Peyer's patch (tissue), 4 donors: ENCODE data around the gene ACSL5. TPM values are rescaled to one million over a fixed set of nuclear protein-coding genes. Genes with fewer than 3 reads are reported as not detected.

Source experiments
- DNase-seq, 3 donors: peaks; one replicate each; pipeline ENCODE4 v3.0.0-alpha.2; 2017 to 2019
- H3K27ac ChIP-seq, 4 donors: fragments of 200-600 bp; sonication (generic); one replicate each; pipeline ENCODE4 v1.5.1; 2016 to 2019
- H3K27me3 ChIP-seq, 2 donors: fragments of 200-600 bp; sonication (generic); one replicate each; pipeline ENCODE4 v1.5.1; 2019
- H3K36me3 ChIP-seq, 3 donors: fragments of 200-600 bp; sonication (generic); one replicate each; pipeline ENCODE4 v1.5.1; 2016 to 2019
- H3K4me1 ChIP-seq, 4 donors: fragments of 200-600 bp; sonication (generic); one replicate each; pipeline ENCODE4 v1.5.1; 2016 to 2019
- H3K4me3 ChIP-seq, 4 donors: fragments of 200-600 bp; sonication (generic); 1 replicate in 3 of 4; 2 replicates in 1 of 4; pipeline ENCODE4 v1.5.1; 2016 to 2019; ENCODE audit warnings: mild to moderate bottlenecking in 1 of 4
- H3K9me3 ChIP-seq, 4 donors: fragments of 200-600 bp; sonication (generic); one replicate each; pipeline ENCODE4 v1.5.1; 2016 to 2019; ENCODE audit warnings: mild to moderate bottlenecking in 1 of 4
- CTCF ChIP-seq, 6 experiments: fragments of 450-650 bp in 4 of 6; fragments of 200-600 bp in 2 of 6; sonication (generic) in 1 of 6; IDR thresholded peaks; one replicate each; pipeline ENCODE4 v1.5.1; 2017 to 2019; ENCODE audit warnings: antibody characterized with exemption in 6 of 6, mild to moderate bottlenecking in 3 of 6, moderate library complexity in 1 of 6
- POLR2A ChIP-seq, 2 donors: fragments of 450-650 bp; IDR thresholded peaks; one replicate each; pipeline ENCODE4 v1.5.1; 2017; ENCODE audit warnings: antibody characterized with exemption in 2 of 2, mild to moderate bottlenecking in 2 of 2, moderate library complexity in 2 of 2
- total RNA-seq, 4 donors: library from RNA; depleted of rRNA; stranded (reverse); fragments of >200 nt; gene quantifications; one replicate each; pipeline ENCODE4 v1.1.0, GENCODE V29; 2016

Gene ACSL5
- total RNA-seq, 4 donors from 2014 or later = 133 to 1,137 (median 595) TPM

- H3K36me3 ChIP-seq = peaks cover 0 to 60% (median 6%) of the 10 kb centered on the region in 3 donors
- no peak for TF ChIP-seq POLR2A (IDR thresholded peaks at IDR 0.05)
- TF ChIP-seq CTCF (IDR thresholded peaks at IDR 0.05) = no peak
- no peak for DNase-seq
- no peak overlapping the region for H3K4me3 ChIP-seq
- no peaks in the 10 kb centered on the region for H3K9me3 ChIP-seq
- H3K27ac ChIP-seq = no peak overlapping the region
- H3K4me1 ChIP-seq = peaks cover 0 to 14% (median 0%) of the 10 kb centered on the region in 4 donors
- no peaks in the 10 kb centered on the region for H3K27me3 ChIP-seq
Measured at GRCh38 chr10:112438356-112438755, 64.4 kb downstream of the ACSL5 start.

- peaks cover 0 to 26% (median 4%) of the 10 kb centered on the region in 4 donors for H3K4me1 ChIP-seq
- peak overlapping the region in 1 of 4 donors; percentile 34 for H3K27ac ChIP-seq
- TF ChIP-seq CTCF (IDR thresholded peaks at IDR 0.05) (no peak), POLR2A (IDR thresholded peaks at IDR 0.05) (no peak)
- peaks cover 0 to 51% (median 6%) of the 10 kb centered on the region in 3 donors for H3K36me3 ChIP-seq
- DNase-seq = no peak
- H3K4me3 ChIP-seq = no peak overlapping the region
- no peaks in the 10 kb centered on the region for H3K9me3 ChIP-seq
- no peaks in the 10 kb centered on the region for H3K27me3 ChIP-seq
Measured at GRCh38 chr10:112441520-112441919, 67.6 kb downstream of the ACSL5 start.

GRCh38 chr10:112442063-112442462, 68.1 kb downstream of the ACSL5 start:
- no peak for TF ChIP-seq CTCF (IDR thresholded peaks at IDR 0.05)
- Histone ChIP-seq H3K27me3 (no peaks in the 10 kb centered on the region), H3K4me1 (peaks cover 0 to 26% (median 4%) of the 10 kb centered on the region in 4 donors), H3K4me3 (no peak overlapping the region), H3K9me3 (no peaks in the 10 kb centered on the region), H3K27ac (no peak overlapping the region), H3K36me3 (peaks cover 0 to 51% (median under 1%) of the 10 kb centered on the region in 3 donors)
- DNase-seq = no peak

GRCh38 chr10:112446055-112446854, 72.3 kb downstream of the ACSL5 start:
- Histone ChIP-seq H3K27me3 (no peaks in the 10 kb centered on the region), H3K9me3 (no peaks in the 10 kb centered on the region), H3K4me3 (peak overlapping the region; percentile 77 to 96 (median 90)), H3K4me1 (peaks cover 0 to 33% (median 4%) of the 10 kb centered on the region in 4 donors), H3K27ac (peak overlapping the region; percentile 80 to 93 (median 86)), H3K36me3 (peaks cover 0 to 16% (median 0%) of the 10 kb centered on the region in 3 donors)
- peak in 1 of 3 donors; percentile 48 for DNase-seq
- TF ChIP-seq CTCF (IDR thresholded peaks at IDR 0.05) (no peak), POLR2A (IDR thresholded peaks at IDR 0.05) (no peak)

GRCh38 chr10:112446855-112447619, 73.1 kb downstream of the ACSL5 start, which contains the start of the genes VTI1A and ZDHHC6:
Gene VTI1A (plus strand): TSS chr10:112447215. CDS start chr10:112447374, 159 bp downstream.
Gene ZDHHC6 (minus strand): TSS chr10:112446914. CDS start chr10:112445436, 1,478 bp downstream.
- Histone ChIP-seq H3K4me1 (peaks cover 0 to 31% (median 4%) of the 10 kb centered on the region in 4 donors), H3K27me3 (no peaks in the 10 kb centered on the region), H3K4me3 (peak within 1 kb of the TSS; percentile 77 to 96 (median 90)), H3K27ac (peak within 1 kb of the TSS; percentile 80 to 93 (median 86)), H3K36me3 (peaks cover 0 to 11% (median 0%) of the 10 kb centered on the region in 3 donors), H3K9me3 (no peaks in the 10 kb centered on the region)
- peak; percentile 79 to 94 (median 89) for DNase-seq
- TF ChIP-seq POLR2A (IDR thresholded peaks at IDR 0.05) = peak; percentile 70
- peak in 2 of 6 experiments; percentile 26 to 33 for TF ChIP-seq CTCF (IDR thresholded peaks at IDR 0.05)
